HG03066 (cell line): ENCODE measurements around the gene CBARP.

ENCODE experiments used
- ATAC-seq: cut with Tn5 transposase; IDR thresholded peaks from one replicate; pipeline ENCODE4 v1.9.1; 2021; ENCODE audit warnings: low read depth; ENCODE audit not compliant: unreplicated experiment

CBARP gene

DNA sequence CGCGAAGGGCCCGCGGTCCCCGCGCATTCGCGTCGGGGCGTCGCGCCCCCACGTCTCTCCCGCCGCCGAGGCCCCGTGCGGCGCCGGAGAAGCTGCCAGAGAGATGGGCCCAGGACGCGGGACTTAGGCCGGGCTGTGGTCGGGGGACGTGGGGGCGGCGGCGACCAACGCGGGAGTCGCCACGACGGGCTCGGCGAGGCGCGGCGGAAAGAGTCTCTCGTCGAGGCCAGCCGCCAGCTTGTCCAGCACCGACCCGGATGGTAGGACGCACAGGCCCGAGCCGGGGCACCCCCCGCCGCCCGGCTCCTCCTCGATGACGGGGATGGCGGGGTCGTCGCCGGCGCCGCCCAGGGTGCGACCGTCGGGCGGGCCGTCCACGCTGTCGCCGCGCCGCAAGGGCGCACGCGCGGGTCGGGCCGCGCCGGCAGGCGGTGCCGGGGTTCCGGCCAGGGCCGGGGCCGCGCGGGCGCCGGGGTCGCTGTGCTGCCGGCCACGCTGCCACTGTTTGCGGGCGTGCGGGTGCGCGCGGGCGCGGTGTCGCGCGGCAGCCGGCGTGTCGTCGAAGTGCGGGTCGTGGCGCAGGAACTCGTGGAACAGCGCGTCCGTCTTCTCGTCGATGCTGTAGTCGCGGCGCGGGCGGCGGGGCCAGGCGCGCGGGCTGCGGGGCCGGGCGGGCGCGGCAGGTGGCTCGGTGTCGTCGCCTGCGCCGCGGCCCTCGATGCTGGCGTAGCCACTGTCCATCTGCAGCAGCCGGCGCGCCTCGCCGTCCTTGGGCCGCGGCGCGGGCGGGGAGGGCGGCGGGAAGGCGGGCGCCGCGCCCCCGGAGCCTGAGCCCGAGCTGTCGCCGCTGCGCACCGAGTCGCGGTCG is 8.5 kb downstream of the CBARP start:
- no peak for ATAC-seq

DNA sequence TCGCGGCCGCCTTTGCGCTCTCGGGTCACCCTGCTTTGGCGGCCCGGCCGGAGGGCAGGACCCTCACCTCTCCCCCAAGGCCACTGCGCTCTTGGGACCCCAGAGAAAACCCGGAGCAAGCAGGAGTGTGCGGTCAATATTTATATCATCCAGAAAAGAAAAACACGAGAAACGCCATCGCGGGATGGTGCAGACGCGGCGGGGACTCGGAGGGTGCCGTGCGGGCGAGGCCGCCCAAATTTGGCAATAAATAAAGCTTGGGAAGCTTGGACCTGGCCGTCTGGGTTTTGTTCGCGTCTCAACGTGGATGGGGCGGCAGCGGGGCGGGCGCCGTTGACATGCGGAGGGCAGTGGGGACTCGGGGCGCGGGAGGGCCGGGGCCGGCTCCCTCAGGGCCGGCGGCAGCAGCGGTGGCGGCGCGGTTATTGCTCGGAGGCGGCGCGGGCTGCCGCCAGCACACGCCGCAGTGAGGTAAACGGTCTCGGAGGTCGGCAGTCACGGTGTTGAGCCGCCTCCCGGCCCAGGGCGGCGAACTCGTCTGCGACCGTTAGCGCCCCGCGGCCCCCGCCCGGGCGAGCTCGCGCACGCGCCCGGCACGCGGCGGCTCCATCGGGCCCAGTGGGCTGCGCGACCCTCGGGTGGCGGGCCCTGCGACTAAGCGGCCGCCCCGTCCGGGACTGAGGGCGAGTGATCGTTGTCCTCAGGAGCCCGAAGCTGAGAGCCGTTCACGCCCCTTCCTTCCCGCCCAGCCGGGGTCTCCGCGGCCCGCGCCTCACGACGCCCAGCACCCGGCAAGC is 9.4 kb downstream of the CBARP start:
- no peak for ATAC-seq

DNA sequence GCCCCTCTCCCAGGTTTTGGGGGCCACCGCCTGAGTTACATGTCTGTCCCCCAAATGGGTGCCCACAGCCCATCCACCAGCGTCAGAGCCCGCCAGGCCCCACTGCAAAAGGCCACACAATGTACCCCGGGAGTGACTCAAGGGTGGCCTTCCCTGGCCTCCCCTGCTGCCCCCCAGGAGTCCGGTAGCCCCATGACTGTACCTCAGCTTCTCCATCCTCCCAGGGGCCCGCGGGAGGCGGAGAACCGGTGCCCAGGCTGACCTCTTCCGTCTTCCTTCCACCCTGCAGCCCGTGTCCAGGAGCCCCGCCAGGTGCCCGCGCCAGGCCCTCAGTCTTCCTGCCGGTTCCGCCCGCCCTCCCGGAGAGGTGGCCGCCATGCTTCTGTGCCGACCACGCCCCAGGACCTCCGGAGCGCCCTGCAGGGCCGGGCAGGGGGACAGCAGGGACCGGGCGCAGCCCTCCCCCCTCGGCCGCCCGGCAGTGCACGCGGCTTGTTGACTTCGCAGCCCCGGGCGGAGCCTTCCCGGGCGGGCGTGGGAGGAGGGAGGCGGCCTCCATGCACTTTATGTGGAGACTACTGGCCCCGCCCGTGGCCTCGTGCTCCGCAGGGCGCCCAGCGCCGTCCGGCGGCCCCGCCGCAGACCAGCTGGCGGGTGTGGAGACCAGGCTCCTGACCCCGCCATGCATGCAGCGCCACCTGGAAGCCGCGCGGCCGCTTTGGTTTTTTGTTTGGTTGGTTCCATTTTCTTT is 10.3 kb downstream of the CBARP start:
- no peak for ATAC-seq

DNA sequence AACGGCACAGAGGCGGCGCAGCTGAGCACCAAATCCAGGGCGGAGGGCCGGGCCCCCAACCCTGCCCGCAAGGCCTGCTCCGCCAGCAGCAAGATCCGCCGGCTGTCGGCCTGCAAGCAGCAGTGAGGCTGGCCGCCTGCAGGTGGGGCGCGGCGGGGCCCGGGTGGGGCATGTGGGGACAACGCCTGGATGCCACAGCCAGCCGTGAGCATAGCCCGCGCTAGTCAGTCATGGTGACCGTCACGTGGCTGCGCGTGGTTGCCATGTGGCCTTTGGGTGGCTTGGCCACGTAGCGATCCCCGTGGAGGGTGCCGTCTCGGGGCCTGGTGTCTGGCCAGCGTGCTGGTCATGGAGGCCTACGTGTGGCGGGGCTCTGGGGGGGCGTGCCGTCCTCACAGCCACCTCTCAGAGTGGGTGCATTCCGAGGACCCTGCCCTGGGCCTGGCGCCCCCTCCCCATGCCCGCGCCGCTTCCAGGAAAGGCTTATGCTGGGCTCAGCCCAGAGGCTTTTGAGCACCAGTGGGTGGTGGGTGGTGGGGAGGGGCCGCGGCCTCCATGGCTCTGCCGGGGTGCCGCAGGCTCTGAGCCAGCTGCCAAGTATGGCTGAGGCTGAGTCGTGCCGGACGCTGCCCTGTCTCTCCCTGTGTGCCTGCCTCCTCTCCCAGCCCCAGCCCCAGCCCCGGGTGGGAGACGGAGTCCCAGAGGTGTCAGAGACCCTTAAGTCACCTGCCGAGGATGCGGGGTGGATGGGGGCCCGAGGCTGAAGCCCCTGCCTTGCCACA is 11.1 kb downstream of the CBARP start:
- no peak for ATAC-seq

DNA sequence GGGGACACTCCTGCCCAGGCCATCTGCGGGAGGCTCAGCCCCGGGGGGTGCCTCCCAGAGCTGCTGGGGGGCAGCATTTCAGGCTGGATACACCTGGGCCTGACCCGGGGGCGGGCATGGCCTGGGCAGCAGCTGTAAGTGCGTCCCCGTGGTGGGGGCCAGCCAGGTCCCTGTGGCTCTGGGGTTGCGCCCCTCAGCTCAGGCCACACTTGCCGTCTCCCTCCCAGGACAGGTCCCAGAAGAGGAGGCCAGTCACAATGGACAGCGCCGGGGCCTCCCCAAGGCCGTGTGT is 11.6 kb downstream of the CBARP start:
- ATAC-seq, result no peak

DNA sequence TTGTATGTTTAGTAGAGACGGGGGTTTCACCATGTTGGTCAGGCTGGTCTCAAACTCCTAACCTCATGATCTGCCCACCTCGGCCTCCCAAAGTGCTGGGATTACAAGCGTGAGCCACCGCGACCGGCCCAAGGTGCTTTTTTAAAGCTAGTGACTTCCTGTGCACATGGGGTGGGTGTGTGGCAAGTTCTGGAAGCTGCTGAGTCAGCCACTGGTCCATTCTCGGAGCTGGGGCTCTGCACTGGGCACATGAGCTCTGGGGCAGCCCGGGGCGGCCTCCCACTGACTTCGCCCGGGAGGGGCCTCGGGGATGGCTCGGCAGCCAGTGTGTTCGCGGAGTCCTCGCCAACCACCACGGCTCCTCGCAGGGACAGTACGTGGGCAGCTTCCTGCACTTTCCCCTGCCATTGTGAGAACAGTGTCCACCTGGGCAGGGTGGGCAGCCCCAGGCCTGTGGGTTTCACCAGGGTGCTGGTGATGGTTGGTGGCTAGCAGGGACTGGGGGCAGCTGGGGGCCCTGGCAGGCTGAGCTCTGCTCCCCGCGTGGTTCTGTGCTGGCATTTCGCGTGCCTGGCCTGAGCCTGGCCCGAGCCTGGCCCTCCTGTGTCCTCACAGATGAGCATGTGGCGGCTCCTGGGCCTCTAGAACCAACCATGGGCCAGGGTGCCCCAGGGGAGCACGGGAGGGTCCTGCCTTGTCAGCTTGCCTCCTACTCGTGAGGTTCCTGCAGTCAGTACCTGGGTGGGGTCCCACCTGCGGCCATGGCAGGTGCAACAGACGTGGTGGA is 12.2 kb downstream of the CBARP start:
- ATAC-seq, result no peak

DNA sequence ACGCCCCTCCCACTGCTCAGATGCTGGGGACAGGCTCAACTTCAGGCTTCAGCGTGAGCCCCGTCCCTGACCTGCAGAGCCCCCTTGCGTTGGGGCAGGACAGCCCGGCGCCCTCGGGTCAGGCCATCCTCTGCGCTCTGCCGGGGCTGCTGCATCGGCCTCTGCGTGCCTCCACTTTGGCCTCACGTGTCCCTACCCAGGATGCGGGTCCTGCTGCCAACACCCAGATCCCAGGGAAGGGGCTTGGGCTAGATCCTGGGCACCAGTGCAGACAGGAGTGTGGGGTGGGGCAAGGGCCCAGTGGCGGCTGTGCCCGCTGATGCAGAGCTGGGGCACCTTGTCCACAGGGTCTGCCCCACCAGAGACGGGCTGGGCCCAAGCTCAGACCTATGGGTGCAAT is 13.0 kb downstream of the CBARP start:
- no peak for ATAC-seq

DNA sequence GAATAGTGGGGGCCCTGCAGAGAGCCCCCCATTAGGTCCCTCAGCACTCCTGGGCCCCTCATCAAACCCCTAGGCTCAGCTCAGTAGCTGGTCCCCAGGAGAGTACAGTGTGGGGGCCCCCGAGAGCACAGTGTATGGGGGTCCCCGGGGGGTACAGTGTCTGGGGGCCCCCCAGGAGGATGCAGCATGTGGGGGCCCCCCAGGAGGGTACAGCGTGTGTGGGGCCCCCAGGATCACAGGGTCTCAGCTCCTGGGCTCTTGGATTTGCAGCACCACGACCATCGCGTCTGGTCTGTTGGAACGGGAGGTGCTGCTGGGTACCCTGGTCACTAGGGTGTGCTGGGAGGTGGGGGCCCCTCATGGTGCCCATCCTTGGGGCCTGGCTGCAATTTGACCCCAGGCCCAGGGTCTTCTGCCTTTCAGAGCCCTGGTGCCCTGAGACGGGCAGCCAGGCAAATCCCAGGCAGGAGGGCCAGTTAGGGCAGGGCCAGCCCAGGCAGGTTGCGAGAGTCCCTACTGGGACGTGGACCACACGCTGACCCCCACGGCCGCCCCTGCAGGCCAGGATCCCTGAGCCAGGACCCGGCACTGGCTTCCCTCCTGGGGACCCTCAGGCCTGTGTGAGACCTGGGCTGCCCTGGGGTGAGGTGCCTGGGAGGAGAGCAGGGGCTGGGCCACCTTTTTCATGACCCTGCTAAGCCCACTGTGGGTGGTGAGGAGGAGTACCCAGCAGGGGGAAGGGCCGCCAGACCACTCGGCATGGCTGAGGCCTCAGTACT is 13.6 kb downstream of the CBARP start:
- no peak for ATAC-seq

DNA sequence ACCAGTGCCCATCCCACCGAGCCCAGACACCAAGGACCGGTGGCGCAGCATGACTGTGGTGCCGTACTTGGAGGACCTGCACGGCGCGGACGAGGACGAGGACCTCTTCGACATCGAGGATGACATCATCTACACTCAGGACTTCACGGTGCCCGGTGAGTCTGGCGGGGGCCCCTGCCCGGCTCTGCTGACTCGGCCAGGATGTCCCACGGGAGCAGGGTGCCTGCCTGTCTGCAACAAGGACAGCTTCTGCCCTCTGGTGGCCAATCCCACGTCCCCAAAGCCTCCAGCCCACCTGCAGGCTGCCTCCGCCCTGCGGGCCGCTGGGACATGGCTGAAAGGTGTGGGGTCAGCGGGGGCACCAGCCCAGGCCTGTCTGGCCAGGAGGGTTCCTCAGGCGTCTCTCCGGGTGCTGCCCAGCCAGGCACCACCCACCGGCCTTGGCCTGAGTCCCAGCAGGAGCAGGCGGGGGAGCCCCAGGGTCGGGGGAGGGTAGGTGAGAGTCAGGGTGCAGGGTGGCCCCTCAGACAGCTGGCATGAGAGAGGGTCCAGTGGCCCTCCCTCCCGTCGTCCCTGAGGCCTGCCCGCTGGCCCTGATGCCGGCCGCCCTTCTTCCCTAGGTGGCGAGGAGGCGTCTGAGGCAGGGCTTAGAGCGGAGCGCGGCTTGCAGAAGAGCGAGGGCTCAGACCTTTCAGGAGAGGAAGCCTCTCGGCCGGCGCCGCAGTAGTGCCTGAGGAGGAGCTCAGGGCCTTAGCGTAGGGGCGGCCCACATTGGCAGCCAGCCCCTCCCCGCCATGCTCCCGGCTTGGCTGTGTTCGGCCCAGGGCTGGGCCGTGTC is 14.6 kb downstream of the CBARP start:
- ATAC-seq, result no peak

GRCh38 chr19:1222394-1222793 is 15.4 kb downstream of the CBARP start:
- no peak for ATAC-seq

DNA sequence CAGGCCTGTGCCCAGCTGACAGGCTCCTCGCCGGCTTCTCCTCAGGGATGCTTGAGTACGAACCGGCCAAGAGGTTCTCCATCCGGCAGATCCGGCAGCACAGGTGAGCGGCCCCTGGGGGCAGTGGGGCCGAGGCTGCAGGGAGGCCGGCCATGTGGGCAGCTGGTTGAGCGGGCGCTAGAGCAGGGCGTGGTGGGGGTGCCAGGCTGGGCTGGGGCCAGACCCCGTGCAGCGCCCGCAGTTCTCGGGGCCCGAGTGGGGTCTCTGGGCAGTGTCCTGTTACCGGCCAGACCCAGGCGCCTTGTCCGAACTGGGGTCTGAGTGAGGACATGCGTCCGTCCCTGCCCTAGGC is 15.9 kb downstream of the CBARP start:
- ATAC-seq, result no peak

- ATAC-seq, result no peak
Measured at GRCh38 chr19:1220976-1221903, 16.6 kb downstream of the CBARP start.

GRCh38 chr19:1220477-1220930 is 17.3 kb downstream of the CBARP start:
- no peak for ATAC-seq

- no peak for ATAC-seq
Measured at GRCh38 chr19:1219786-1220476, 17.9 kb downstream of the CBARP start.

GRCh38 chr19:1218751-1219567 is 18.8 kb downstream of the CBARP start:
- no peak for ATAC-seq

DNA sequence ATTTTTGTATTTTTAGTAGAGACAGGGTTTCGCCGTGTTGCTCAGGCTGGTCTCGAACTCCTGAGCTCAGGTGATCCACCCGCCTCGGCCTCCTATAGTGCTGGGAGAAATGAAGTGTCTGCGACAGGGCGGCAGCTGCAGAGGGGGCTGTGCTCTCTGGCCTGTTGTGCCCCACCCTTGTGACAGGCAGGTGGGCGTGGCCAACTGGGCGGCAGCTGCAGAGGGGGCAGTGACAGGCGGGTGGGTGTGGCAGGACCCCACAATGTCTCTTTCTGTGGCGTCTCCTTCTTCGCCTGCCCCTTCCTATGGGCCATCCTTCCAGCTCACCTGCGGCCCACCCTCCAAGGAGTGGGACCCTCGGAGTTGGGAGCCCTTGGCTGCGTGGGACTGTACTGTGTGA is 20.4 kb downstream of the CBARP start:
- no peak for ATAC-seq
